ENCODE results near the gene TFRC. TPM values are rescaled to one million over a fixed set of nuclear protein-coding genes. Genes with fewer than 3 reads are reported as not detected.

The TFRC gene
- total and polyA plus RNA-seq, 2 experiments from 2014 or later = 35.5 to 187 TPM

GRCh38 chr3:196079682-196080081 lies 2.2 kb downstream of the TFRC start (continued):
- TF ChIP-seq REST (IDR thresholded peaks at IDR 0.05; ENCODE audit: unreplicated experiment) (no peak), EZH2phosphoT487 (IDR thresholded peaks at IDR 0.05; ENCODE audit: unreplicated experiment) (no peak), NANOG (IDR thresholded peaks at IDR 0.05; ENCODE audit: borderline replicate concordance) (no peak), EZH2 (IDR thresholded peaks at IDR 0.05; ENCODE audit: low read depth, unreplicated experiment) (no peak), ETS1 (IDR thresholded peaks at IDR 0.05) (no peak)
- TF ChIP-seq, protein P1, sequence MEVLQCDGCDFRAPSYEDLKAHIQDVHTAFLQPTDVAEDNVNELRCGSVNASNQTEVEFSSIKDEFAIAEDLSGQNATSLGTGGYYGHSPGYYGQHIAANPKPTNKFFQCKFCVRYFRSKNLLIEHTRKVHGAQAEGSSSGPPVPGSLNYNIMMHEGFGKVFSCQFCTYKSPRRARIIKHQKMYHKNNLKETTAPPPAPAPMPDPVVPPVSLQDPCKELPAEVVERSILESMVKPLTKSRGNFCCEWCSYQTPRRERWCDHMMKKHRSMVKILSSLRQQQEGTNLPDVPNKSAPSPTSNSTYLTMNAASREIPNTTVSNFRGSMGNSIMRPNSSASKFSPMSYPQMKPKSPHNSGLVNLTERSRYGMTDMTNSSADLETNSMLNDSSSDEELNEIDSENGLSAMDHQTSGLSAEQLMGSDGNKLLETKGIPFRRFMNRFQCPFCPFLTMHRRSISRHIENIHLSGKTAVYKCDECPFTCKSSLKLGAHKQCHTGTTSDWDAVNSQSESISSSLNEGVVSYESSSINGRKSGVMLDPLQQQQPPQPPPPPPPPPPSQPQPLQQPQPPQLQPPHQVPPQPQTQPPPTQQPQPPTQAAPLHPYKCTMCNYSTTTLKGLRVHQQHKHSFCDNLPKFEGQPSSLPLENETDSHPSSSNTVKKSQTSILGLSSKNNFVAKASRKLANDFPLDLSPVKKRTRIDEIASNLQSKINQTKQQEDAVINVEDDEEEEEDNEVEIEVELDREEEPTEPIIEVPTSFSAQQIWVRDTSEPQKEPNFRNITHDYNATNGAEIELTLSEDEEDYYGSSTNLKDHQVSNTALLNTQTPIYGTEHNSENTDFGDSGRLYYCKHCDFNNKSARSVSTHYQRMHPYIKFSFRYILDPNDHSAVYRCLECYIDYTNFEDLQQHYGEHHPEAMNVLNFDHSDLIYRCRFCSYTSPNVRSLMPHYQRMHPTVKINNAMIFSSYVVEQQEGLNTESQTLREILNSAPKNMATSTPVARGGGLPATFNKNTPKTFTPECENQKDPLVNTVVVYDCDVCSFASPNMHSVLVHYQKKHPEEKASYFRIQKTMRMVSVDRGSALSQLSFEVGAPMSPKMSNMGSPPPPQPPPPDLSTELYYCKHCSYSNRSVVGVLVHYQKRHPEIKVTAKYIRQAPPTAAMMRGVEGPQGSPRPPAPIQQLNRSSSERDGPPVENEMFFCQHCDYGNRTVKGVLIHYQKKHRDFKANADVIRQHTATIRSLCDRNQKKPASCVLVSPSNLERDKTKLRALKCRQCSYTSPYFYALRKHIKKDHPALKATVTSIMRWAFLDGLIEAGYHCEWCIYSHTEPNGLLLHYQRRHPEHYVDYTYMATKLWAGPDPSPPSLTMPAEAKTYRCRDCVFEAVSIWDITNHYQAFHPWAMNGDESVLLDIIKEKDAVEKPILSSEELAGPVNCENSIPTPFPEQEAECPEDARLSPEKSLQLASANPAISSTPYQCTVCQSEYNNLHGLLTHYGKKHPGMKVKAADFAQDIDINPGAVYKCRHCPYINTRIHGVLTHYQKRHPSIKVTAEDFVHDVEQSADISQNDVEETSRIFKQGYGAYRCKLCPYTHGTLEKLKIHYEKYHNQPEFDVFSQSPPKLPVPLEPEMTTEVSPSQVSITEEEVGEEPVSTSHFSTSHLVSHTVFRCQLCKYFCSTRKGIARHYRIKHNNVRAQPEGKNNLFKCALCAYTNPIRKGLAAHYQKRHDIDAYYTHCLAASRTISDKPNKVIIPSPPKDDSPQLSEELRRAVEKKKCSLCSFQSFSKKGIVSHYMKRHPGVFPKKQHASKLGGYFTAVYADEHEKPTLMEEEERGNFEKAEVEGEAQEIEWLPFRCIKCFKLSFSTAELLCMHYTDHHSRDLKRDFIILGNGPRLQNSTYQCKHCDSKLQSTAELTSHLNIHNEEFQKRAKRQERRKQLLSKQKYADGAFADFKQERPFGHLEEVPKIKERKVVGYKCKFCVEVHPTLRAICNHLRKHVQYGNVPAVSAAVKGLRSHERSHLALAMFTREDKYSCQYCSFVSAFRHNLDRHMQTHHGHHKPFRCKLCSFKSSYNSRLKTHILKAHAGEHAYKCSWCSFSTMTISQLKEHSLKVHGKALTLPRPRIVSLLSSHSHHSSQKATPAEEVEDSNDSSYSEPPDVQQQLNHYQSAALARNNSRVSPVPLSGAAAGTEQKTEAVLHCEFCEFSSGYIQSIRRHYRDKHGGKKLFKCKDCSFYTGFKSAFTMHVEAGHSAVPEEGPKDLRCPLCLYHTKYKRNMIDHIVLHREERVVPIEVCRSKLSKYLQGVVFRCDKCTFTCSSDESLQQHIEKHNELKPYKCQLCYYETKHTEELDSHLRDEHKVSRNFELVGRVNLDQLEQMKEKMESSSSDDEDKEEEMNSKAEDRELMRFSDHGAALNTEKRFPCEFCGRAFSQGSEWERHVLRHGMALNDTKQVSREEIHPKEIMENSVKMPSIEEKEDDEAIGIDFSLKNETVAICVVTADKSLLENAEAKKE (CRISPR knock-in tag; IDR thresholded peaks at IDR 0.05) = no peak
